Heart left ventricle (tissue), 13 donors: Measurements from ENCODE around the gene PLOD1.

Source experiments
- CTCF ChIP-seq, 12 donors: fragments of 200-600 bp; sonication (generic) in 4 of 12; IDR thresholded peaks; one replicate each; pipeline versions ENCODE4 v1.5.0 to v1.8.0; 2018 to 2022; ENCODE audit warnings: antibody characterized with exemption in 12 of 12, mild to moderate bottlenecking in 5 of 12
- POLR2A ChIP-seq, 2 donors: fragments of 450-650 bp; IDR thresholded peaks; one replicate each; pipeline ENCODE4 v1.6.1; 2017; ENCODE audit warnings: antibody characterized with exemption in 2 of 2, mild to moderate bottlenecking in 2 of 2, moderate library complexity in 2 of 2
- donor health status: ischemic (EF 13 %, LVEDD 7.1; RV severe dilation, severe dysfunction).
- donor health status: DM: no; HTN: yes; CAD: no.
- donor health status: DM: no; HTN: no; CAD: no.
- donor health status: ischemic (EF 25% LVEDD 6.9; RV normal size, moderate dysfunction).
- donor health status: ischemic (EF 25% LVEDD 5.7; RV mildly dilated, moderate dysfunction).
- donor health status: ischemic (EF 35%, LVEDD 5.7; RV mildly dilated, moderate dysfunction).
- donor health status: nonischemic (EF 11% LVEDD 7.7; RV severe dilation, severe dysfunction).
- donor health status: DM: yes; HTN: yes; CAD: no.
- donor health status: PGD.
- donor health status: ischemic (EF 29% LVEDD 5.4; RV normal size, mild dysfunction).
- donor health status: nonischemic (EF 23%, LVEDD 6.1; RV moderate dilation, normal function).

DNA sequence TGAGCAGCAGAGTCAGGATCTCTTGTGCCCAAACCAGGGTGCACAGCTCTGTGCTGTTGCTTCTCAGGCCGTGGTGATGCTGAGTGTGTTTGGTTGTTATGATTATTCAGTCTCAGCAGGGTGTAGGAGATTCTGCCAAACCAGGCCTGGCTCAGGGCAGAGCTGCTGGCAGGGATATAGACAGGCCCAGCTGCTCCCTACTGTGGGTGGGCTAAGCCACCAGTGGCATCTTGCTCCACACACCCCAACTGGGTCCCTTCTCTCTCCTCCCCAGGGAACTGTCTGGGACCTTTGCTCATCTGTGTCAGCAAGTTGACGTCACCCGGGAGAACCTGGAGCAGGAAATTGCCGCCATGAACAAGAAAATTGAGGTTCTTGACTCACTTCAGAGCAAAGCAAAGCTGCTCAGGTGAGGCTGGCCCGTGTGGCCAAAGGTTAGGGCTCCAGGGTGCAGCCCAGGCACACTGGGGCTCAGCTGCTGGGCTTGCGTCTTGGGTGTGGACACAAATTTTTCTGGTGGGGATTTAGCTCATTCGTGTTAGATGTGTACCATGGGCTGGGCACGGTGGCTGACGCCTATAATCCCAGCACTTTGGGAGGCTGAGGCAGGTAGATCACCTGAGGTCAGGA lies 74.9 kb downstream of the PLOD1 start:
- TF ChIP-seq CTCF (IDR thresholded peaks at IDR 0.05) (no peak), POLR2A (IDR thresholded peaks at IDR 0.05) (no peak)
